ENCODE results near the gene TRIO.
"Not testable (repeated sequence)": the region's sequence is repeated elsewhere in the genome, so short reads cannot be mapped to it uniquely, and the experiment has no call there.

Gene TRIO

GRCh38 chr5:14186059-14186830, 43.1 kb downstream of the TRIO start:
- no peak for DNase-seq (ENCODE audit: low spot score)

GRCh38 chr5:14187157-14187556, 44.0 kb downstream of the TRIO start:
- DNase-seq (ENCODE audit: low spot score) = no peak

GRCh38 chr5:14187660-14188059, 44.5 kb downstream of the TRIO start:
- no peak for DNase-seq (ENCODE audit: low spot score)

GRCh38 chr5:14188778-14189177, 45.6 kb downstream of the TRIO start:
- DNase-seq (ENCODE audit: low spot score) = no peak

GRCh38 chr5:14189680-14190079, 46.5 kb downstream of the TRIO start:
- no peak for DNase-seq (ENCODE audit: low spot score)

GRCh38 chr5:14190194-14191164, 47.3 kb downstream of the TRIO start:
- peak; percentile 87 for DNase-seq (ENCODE audit: low spot score)

GRCh38 chr5:14191325-14191724, 48.2 kb downstream of the TRIO start:
- DNase-seq (ENCODE audit: low spot score) = no peak

GRCh38 chr5:14193496-14193895, 50.4 kb downstream of the TRIO start:
- DNase-seq (ENCODE audit: low spot score) = no peak

- no peak for DNase-seq (ENCODE audit: low spot score)
These were observed 52.4 kb downstream of the TRIO start for GRCh38 chr5:14195588-14195987.

GRCh38 chr5:14197056-14197455, 53.9 kb downstream of the TRIO start:
- DNase-seq (ENCODE audit: low spot score) = no peak

- DNase-seq (ENCODE audit: low spot score) = no peak
These were observed 56.8 kb downstream of the TRIO start for GRCh38 chr5:14199902-14200301.

GRCh38 chr5:14200312-14200990, 57.3 kb downstream of the TRIO start:
- DNase-seq (ENCODE audit: low spot score) = no peak

- no peak for DNase-seq (ENCODE audit: low spot score)
These were observed 58.3 kb downstream of the TRIO start for GRCh38 chr5:14201325-14202045.

- no peak for DNase-seq (ENCODE audit: low spot score)
These were observed 59.3 kb downstream of the TRIO start for GRCh38 chr5:14202462-14202861.

GRCh38 chr5:14204011-14204670, 61.0 kb downstream of the TRIO start:
- no peak for DNase-seq (ENCODE audit: low spot score)

- DNase-seq (ENCODE audit: low spot score) = peak; percentile 78
These were observed 61.7 kb downstream of the TRIO start for GRCh38 chr5:14204785-14205321.

GRCh38 chr5:14206028-14206725, 63.0 kb downstream of the TRIO start:
- no peak for DNase-seq (ENCODE audit: low spot score)

GRCh38 chr5:14207428-14207827, 64.3 kb downstream of the TRIO start:
- not testable (repeated sequence) for DNase-seq (ENCODE audit: low spot score)

GRCh38 chr5:14208071-14209021, 65.2 kb downstream of the TRIO start:
- peak; percentile 42 for DNase-seq (ENCODE audit: low spot score)
